ENCODE measurements around the gene STXBP5.

Gene STXBP5

DNA sequence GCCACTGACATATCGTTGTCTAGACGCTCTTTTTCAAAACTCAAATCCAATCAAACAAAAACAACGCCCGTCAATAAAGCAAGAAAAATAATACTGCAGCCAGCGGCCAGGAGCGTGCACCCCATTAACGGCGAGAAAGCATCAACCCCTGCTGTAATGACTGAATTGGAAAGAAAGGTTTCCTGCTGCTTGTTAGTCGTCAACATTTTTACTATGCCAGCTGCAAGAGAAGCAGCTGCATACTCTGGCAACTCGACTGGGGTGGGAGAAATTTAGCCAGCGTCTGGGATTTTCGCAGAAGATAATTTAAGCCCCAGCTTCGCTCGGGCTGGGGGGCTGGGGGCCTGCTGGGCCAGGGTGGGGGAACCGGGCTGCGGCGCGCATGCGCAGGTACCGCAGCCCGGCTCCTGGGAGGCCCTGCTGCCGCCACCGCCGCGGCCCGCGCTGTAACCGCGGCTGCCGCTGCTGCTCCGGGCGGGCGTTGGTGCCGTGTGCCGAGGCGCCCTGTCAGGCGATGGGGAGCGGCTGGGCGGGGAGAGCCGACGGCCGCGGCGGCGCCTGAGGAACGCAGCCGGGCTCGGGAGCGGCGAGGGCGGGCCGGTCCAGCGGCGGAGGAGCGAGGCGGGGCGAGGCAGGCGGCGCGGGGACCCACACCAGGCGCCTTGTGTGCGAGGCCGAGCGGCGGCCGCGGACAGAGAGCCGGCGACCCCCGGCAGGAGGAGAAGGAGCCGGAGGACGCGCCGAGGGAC lies 732 bp upstream of the STXBP5 start (continued):
- TF ChIP-seq, protein P1, sequence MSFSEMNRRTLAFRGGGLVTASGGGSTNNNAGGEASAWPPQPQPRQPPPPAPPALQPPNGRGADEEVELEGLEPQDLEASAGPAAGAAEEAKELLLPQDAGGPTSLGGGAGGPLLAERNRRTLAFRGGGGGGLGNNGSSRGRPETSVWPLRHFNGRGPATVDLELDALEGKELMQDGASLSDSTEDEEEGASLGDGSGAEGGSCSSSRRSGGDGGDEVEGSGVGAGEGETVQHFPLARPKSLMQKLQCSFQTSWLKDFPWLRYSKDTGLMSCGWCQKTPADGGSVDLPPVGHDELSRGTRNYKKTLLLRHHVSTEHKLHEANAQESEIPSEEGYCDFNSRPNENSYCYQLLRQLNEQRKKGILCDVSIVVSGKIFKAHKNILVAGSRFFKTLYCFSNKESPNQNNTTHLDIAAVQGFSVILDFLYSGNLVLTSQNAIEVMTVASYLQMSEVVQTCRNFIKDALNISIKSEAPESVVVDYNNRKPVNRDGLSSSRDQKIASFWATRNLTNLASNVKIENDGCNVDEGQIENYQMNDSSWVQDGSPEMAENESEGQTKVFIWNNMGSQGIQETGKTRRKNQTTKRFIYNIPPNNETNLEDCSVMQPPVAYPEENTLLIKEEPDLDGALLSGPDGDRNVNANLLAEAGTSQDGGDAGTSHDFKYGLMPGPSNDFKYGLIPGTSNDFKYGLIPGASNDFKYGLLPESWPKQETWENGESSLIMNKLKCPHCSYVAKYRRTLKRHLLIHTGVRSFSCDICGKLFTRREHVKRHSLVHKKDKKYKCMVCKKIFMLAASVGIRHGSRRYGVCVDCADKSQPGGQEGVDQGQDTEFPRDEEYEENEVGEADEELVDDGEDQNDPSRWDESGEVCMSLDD (tag by site-specific recombination; IDR thresholded peaks at IDR 0.05) = peak; percentile 75
- no peak for TF ChIP-seq ZNF24 (tag by site-specific recombination; IDR thresholded peaks at IDR 0.05)

DNA sequence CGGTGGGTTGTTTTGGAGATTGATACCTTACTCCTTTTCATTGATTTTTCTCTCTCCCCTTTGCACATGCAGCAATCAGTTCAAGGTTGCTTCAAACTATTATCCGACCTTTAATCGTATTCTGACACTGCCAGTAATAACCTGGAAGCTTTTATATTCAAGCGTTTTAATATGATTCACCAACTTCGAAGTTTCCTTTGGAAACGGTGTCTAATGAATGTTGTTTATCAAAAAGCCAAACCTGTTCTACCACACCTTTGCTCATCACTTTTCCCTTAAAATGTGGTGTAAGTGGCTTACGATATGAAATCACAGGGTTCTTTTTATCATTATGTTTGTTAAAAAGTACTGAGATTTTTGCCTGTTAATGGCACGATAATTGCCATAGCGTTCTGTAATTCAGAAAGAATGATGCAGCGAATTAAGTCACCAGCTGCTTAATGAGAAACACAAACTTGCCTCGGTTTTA lies 660 bp downstream of the STXBP5 start:
- ChIA-PET POLR2A (interaction anchor here (0.6 to 1.0 kb wide), 3 partner anchors 8 to 293 kb away, joined by 3 read pairs; no protein-coding TSS in a partner anchor), CTCF (interaction anchor here (0.6 kb wide), 2 partner anchors 205 to 714 kb away, joined by 3 to 4 read pairs; no protein-coding TSS in a partner anchor)
- Histone ChIP-seq H3K27ac (ENCODE audit: extremely low read depth, low read depth, low read length) (no peak overlapping the region; the same call in 1 of the 2 replicates), H3K9me3 (ENCODE audit: control insufficient read depth, insufficient read depth, low read depth, low read length) (no peaks in the 10 kb centered on the region), H3K36me3 (ENCODE audit: control insufficient read depth in 2 of 2, insufficient read depth in 1 of 2, low read length in 2 of 2) (no peaks in the 10 kb centered on the region), H3K4me1 (ENCODE audit: control insufficient read depth, insufficient read depth, low read length) (peaks cover 16% of the 10 kb centered on the region), H3K4me3 (ENCODE audit: low read depth, low read length) (peak overlapping the region; percentile 96)
- TF ChIP-seq, protein P2, sequence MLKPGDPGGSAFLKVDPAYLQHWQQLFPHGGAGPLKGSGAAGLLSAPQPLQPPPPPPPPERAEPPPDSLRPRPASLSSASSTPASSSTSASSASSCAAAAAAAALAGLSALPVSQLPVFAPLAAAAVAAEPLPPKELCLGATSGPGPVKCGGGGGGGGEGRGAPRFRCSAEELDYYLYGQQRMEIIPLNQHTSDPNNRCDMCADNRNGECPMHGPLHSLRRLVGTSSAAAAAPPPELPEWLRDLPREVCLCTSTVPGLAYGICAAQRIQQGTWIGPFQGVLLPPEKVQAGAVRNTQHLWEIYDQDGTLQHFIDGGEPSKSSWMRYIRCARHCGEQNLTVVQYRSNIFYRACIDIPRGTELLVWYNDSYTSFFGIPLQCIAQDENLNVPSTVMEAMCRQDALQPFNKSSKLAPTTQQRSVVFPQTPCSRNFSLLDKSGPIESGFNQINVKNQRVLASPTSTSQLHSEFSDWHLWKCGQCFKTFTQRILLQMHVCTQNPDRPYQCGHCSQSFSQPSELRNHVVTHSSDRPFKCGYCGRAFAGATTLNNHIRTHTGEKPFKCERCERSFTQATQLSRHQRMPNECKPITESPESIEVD (tag by site-specific recombination; IDR thresholded peaks at IDR 0.05) = peak; percentile 26; the same call in 1 of the 2 replicates
- no peak for TF ChIP-seq GLIS2 (tag by site-specific recombination; IDR thresholded peaks at IDR 0.05)
- TF ChIP-seq KLF10 (tag by site-specific recombination; IDR thresholded peaks at IDR 0.05) = no peak
- 0 out of 2 replicates have a peak, but pooled peaks have one; percentile 18 for TF ChIP-seq PRDM1 (tag by site-specific recombination; IDR thresholded peaks at IDR 0.05)
- TF ChIP-seq ZBTB17 (tag by site-specific recombination; IDR thresholded peaks at IDR 0.05) = peak; percentile 65
- TF ChIP-seq, protein P3, sequence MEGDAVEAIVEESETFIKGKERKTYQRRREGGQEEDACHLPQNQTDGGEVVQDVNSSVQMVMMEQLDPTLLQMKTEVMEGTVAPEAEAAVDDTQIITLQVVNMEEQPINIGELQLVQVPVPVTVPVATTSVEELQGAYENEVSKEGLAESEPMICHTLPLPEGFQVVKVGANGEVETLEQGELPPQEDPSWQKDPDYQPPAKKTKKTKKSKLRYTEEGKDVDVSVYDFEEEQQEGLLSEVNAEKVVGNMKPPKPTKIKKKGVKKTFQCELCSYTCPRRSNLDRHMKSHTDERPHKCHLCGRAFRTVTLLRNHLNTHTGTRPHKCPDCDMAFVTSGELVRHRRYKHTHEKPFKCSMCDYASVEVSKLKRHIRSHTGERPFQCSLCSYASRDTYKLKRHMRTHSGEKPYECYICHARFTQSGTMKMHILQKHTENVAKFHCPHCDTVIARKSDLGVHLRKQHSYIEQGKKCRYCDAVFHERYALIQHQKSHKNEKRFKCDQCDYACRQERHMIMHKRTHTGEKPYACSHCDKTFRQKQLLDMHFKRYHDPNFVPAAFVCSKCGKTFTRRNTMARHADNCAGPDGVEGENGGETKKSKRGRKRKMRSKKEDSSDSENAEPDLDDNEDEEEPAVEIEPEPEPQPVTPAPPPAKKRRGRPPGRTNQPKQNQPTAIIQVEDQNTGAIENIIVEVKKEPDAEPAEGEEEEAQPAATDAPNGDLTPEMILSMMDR (tag by site-specific recombination; IDR thresholded peaks at IDR 0.05) = no peak
- TF ChIP-seq, protein P4, sequence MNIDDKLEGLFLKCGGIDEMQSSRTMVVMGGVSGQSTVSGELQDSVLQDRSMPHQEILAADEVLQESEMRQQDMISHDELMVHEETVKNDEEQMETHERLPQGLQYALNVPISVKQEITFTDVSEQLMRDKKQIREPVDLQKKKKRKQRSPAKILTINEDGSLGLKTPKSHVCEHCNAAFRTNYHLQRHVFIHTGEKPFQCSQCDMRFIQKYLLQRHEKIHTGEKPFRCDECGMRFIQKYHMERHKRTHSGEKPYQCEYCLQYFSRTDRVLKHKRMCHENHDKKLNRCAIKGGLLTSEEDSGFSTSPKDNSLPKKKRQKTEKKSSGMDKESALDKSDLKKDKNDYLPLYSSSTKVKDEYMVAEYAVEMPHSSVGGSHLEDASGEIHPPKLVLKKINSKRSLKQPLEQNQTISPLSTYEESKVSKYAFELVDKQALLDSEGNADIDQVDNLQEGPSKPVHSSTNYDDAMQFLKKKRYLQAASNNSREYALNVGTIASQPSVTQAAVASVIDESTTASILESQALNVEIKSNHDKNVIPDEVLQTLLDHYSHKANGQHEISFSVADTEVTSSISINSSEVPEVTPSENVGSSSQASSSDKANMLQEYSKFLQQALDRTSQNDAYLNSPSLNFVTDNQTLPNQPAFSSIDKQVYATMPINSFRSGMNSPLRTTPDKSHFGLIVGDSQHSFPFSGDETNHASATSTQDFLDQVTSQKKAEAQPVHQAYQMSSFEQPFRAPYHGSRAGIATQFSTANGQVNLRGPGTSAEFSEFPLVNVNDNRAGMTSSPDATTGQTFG (tag by site-specific recombination; IDR thresholded peaks at IDR 0.05; ENCODE audit: borderline replicate concordance) = no peak

DNA sequence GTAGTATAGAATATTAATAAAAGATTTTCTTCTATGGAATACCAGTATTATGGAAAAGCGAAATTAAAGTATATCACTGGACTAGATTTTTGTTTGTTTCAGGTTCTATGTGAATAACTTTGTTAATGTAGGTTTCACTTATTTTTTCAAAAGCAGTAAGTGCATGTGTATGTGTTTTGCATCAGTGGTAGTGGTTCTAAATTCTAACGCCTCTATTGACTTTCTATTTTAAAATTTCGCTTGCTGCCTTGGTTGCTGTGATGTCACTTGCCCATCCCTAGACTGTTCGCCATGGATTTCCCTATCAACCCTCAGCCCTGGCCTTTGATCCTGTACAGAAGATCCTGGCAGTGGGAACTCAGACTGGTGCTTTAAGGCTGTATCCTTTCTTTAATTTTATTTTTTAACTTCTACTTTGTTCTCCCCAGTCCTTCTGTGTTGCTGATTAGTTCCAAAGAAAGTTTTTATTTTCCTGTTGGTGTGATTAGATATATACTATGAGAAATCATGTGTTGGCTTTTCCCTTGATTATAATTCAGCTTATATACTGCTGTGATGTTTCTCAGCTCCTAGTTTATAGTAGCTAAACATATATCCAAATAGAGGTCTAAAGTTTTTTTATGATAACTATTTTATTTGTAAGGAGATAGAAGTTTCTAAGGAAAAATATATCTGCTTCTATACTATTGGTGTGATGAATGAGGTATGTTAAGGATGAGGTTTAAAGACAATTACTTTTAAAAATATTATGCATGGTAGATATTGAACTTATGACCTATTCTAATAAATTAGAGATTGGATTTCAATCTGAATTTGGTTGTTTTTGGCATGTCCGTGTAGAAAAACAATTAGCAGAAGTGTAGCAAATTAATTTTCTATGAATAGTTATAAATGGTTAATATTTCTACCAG lies 1.7 kb downstream of the STXBP5 start:
- peak overlapping the region; percentile 96 for H3K4me3 ChIP-seq (ENCODE audit: low read depth, low read length)
- CTCF ChIA-PET = interaction anchor here (0.6 kb wide), 1 partner anchor 206 kb away, joined by 3 read pairs; no protein-coding TSS in a partner anchor
- H3K27ac ChIP-seq (ENCODE audit: extremely low read depth, low read depth, low read length) = no peak overlapping the region
- H3K36me3 ChIP-seq (ENCODE audit: control insufficient read depth in 2 of 2, insufficient read depth in 1 of 2, low read length in 2 of 2) = no peaks in the 10 kb centered on the region
- POLR2A ChIA-PET = no interaction called here
- no peaks in the 10 kb centered on the region for H3K9me3 ChIP-seq (ENCODE audit: control insufficient read depth, insufficient read depth, low read depth, low read length)
- H3K4me1 ChIP-seq (ENCODE audit: control insufficient read depth, insufficient read depth, low read length) = peaks cover 21% of the 10 kb centered on the region
- TF ChIP-seq ZEB2 (tag by site-specific recombination; IDR thresholded peaks at IDR 0.05) = 0 out of 2 replicates have a peak, but pooled peaks have one; percentile 25
- no peak for TF ChIP-seq MYNN (tag by site-specific recombination; IDR thresholded peaks at IDR 0.05; ENCODE audit: borderline replicate concordance)
- TF ChIP-seq ZNF324 (tag by site-specific recombination; IDR thresholded peaks at IDR 0.05) = no peak
- TF ChIP-seq ZNF629 (tag by site-specific recombination; IDR thresholded peaks at IDR 0.05) = peak; percentile 44; the same call in 1 of the 2 replicates
- TF ChIP-seq ZNF350 (tag by site-specific recombination; IDR thresholded peaks at IDR 0.05) = no peak
- no peak for TF ChIP-seq SALL2 (tag by site-specific recombination; IDR thresholded peaks at IDR 0.05; ENCODE audit: borderline replicate concordance)
- no peak for TF ChIP-seq ZNF140 (tag by site-specific recombination; IDR thresholded peaks at IDR 0.05)
- no peak for TF ChIP-seq GLIS1 (tag by site-specific recombination; IDR thresholded peaks at IDR 0.05)
- TF ChIP-seq ZNF223 (tag by site-specific recombination; IDR thresholded peaks at IDR 0.05) = no peak
- no peak for TF ChIP-seq GLI2 (tag by site-specific recombination; IDR thresholded peaks at IDR 0.05; ENCODE audit: borderline replicate concordance, low read depth)
- TF ChIP-seq ZNF610 (tag by site-specific recombination; IDR thresholded peaks at IDR 0.05; ENCODE audit: borderline replicate concordance) = no peak
- TF ChIP-seq ZNF623 (tag by site-specific recombination; IDR thresholded peaks at IDR 0.05) = no peak
- no peak for TF ChIP-seq ZNF423 (tag by site-specific recombination; IDR thresholded peaks at IDR 0.05)

Measured in HEK293 (cell line).